Measurements from ENCODE around the gene CHKA. TPM values are rescaled to one million over a fixed set of nuclear protein-coding genes. Genes with fewer than 3 reads are reported as not detected.
A peak's percentile ranks its signal among the peaks of the same experiment; 100 is the strongest.

The CHKA gene
- total RNA-seq, 1 experiment from 2014 or later: 63.0 TPM

DNA sequence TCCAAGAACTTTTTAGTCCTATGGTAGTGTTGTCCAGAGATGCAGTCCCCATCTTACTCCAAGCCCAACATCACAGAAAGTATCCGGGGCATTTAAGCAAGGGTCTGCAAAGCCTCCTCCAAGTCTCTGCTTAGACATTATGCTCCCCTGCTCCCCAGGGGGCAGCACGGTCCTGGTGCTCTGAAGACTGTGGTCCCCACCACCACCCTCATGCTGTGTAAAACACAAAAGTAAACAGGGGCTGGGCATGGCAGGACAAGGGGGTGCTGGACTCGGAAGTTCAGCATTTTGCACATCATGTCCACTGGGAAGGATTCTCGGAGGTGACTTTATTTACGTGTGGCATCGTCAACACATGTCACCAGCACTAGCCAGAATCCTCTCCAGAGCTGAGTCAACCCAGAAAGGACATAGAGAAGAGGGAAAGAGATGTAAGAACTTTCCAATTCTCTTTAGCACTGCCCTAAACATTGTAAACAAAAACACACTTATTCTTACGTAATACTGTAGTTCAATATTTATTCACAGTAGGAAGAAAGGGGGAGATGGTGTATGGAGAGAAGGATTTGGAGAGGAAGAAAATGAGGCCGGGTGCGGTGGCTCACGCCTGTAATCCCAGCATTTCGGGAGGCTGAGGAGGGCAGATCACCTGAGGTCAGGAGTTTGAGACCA is 44.7 kb downstream of the CHKA start:
- H3K79me2 ChIP-seq (ENCODE audit: insufficient read depth, low read length): peaks cover 7% of the 10 kb centered on the region
- H4K5ac ChIP-seq (ENCODE audit: insufficient read length, low read depth, low read length): no peak overlapping the region
- H3K14ac ChIP-seq (ENCODE audit: insufficient read depth, low read length): no peak overlapping the region
- TF ChIP-seq, protein P1, sequence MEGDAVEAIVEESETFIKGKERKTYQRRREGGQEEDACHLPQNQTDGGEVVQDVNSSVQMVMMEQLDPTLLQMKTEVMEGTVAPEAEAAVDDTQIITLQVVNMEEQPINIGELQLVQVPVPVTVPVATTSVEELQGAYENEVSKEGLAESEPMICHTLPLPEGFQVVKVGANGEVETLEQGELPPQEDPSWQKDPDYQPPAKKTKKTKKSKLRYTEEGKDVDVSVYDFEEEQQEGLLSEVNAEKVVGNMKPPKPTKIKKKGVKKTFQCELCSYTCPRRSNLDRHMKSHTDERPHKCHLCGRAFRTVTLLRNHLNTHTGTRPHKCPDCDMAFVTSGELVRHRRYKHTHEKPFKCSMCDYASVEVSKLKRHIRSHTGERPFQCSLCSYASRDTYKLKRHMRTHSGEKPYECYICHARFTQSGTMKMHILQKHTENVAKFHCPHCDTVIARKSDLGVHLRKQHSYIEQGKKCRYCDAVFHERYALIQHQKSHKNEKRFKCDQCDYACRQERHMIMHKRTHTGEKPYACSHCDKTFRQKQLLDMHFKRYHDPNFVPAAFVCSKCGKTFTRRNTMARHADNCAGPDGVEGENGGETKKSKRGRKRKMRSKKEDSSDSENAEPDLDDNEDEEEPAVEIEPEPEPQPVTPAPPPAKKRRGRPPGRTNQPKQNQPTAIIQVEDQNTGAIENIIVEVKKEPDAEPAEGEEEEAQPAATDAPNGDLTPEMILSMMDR (conservative IDR thresholded peaks at IDR 0.05): no peak
- H3K9me3 ChIP-seq (ENCODE audit: control insufficient read depth, low read depth, low read length): no peaks in the 10 kb centered on the region
- no peak overlapping the region for H2BK15ac ChIP-seq (ENCODE audit: low read depth, low read length)
- H4K20me1 ChIP-seq (ENCODE audit: control insufficient read depth, insufficient read depth, insufficient read length): no peaks in the 10 kb centered on the region
- no peak overlapping the region for H2BK20ac ChIP-seq (ENCODE audit: low read depth, low read length, poor library complexity, severe bottlenecking)
- H3K27me3 ChIP-seq (ENCODE audit: insufficient read depth, low read length): no peaks in the 10 kb centered on the region
- no peak overlapping the region for H3K4ac ChIP-seq (ENCODE audit: low read depth, low read length)
- H4K8ac ChIP-seq (replicated peaks; ENCODE audit: insufficient read length, low read depth, low read length): no peak overlapping the region
- no peak overlapping the region for H2AK5ac ChIP-seq (ENCODE audit: insufficient read length, low read length)
- no peak overlapping the region for H2BK120ac ChIP-seq (ENCODE audit: low read depth, low read length, poor library complexity, severe bottlenecking)
- WGBS (ENCODE audit: extremely low coverage, insufficient read length, low lambda C conversion rate): no CpG with 5 or more reads among the region's 11 CpGs
- Mint-ChIP-seq H3K27me3 (ENCODE audit: low read depth) (no peaks in the 10 kb centered on the region), H3K4me3 (no peak overlapping the region), H3K9me3 (no peaks in the 10 kb centered on the region), H3K4me1 (no peaks in the 10 kb centered on the region), H3K36me3 (ENCODE audit: insufficient read depth in 1 of 3, low read depth in 3 of 3) (peaks cover 22 to 76% (median 52%) of the 10 kb centered on the region in 3 experiments), H3K27ac (peak overlapping the region in 2 of 3 experiments; percentile 38; a peak in 2 of 7 replicates)
- H4K91ac ChIP-seq (ENCODE audit: insufficient read length, low read depth, low read length): no peak overlapping the region
- no peak overlapping the region for H3K18ac ChIP-seq (ENCODE audit: insufficient read length, low read depth, low read length)
- no peak overlapping the region for H2AFZ ChIP-seq (ENCODE audit: low read length)
- no peak overlapping the region for H2BK5ac ChIP-seq (ENCODE audit: insufficient read length, low read length)
- H3K23me2 ChIP-seq (ENCODE audit: insufficient read length, low read depth, low read length, poor library complexity, severe bottlenecking): no peaks in the 10 kb centered on the region
- H3K4me2 ChIP-seq (ENCODE audit: insufficient read depth, insufficient read length, low read length): no peak overlapping the region
- H2BK12ac ChIP-seq (ENCODE audit: insufficient read length, low read depth, low read length): no peak overlapping the region
- H3K56ac ChIP-seq (ENCODE audit: insufficient read length, low read depth, low read length): no peak overlapping the region
- no peak overlapping the region for H3K27ac ChIP-seq (ENCODE audit: insufficient read length, low read depth, low read length)
- H3K4me1 ChIP-seq (ENCODE audit: insufficient read depth, low read length): no peaks in the 10 kb centered on the region
- no peak overlapping the region for H3K23ac ChIP-seq (ENCODE audit: insufficient read length, low read depth, low read length)
- DNase-seq: no peak
- no peak overlapping the region for H3K9ac ChIP-seq (ENCODE audit: extremely low read depth, insufficient read length, low read length)
- no peak overlapping the region for H3T11ph ChIP-seq (ENCODE audit: low read length)
- H3K79me1 ChIP-seq (ENCODE audit: insufficient read depth, low read depth, low read length, poor library complexity, severe bottlenecking): peaks cover 3% of the 10 kb centered on the region

All from H9 (cell line).